Activated CD8-positive, alpha-beta memory T cell treated with anti-CD3 and anti-CD28 coated beads, Interleukin-2, amount 10 ng/mL, durations not matched to agents 7 days and 5 days (primary cell): ENCODE data around the gene LZIC. TPM values are rescaled to one million over a fixed set of nuclear protein-coding genes. Genes with fewer than 3 reads are reported as not detected.

Experiments used
- ATAC-seq: fragments of 150-1000 bp; cut with Tn5 transposase; one replicate; pipeline ENCODE4 v1.10.0; 2021; ENCODE audit warnings: moderate library complexity
- CTCF ChIA-PET: fragments of 350-600 bp; sonication (Branson Sonifier 250); formaldehyde crosslinking; loops from one replicate; lab custom pipeline; 2021; ENCODE audit warnings: antibody characterized with exemption; lab: Charles Lee
- DNase-seq: peaks from one replicate; pipeline ENCODE4 v3.0.0-alpha.2; 2020
- H3K27ac Mint-ChIP-seq: one replicate; pipeline ENCODE4 v1.8.0; 2021; ENCODE audit warnings: mild to moderate bottlenecking, mixed read lengths
- H3K27me3 Mint-ChIP-seq: one replicate; pipeline ENCODE4 v1.8.0; 2021; ENCODE audit warnings: mixed read lengths
- H3K36me3 Mint-ChIP-seq: one replicate; pipeline ENCODE4 v1.8.0; 2021; ENCODE audit warnings: mild to moderate bottlenecking, mixed read lengths
- H3K4me1 Mint-ChIP-seq: one replicate; pipeline ENCODE4 v1.8.0; 2021; ENCODE audit warnings: mixed read lengths
- H3K4me3 Mint-ChIP-seq: one replicate; pipeline ENCODE4 v1.8.0; 2021; ENCODE audit warnings: mild to moderate bottlenecking, moderate library complexity, mixed read lengths
- H3K9me3 Mint-ChIP-seq: one replicate; pipeline ENCODE4 v1.8.0; 2022; ENCODE audit warnings: low read depth, mixed read lengths
- total RNA-seq, 2 experiments: library from RNA; stranded (reverse); gene quantifications; one replicate each; pipeline ENCODE4 v1.2.3, GENCODE V29; 2021

Gene LZIC
- total RNA-seq, 2 experiments from 2014 or later = 25.0 to 27.7 TPM

- no peak overlapping the region for H3K4me3 Mint-ChIP-seq
- H3K27ac Mint-ChIP-seq = no peak overlapping the region
- no peaks in the 10 kb centered on the region for H3K36me3 Mint-ChIP-seq
- CTCF ChIA-PET = interaction anchor here (0.9 to 1.8 kb wide), 3 partner anchors 12 to 304 kb away, joined by 3 to 5 read pairs (median 3); partner anchors contain the start of gene KIF1B
- no peaks in the 10 kb centered on the region for H3K9me3 Mint-ChIP-seq
- DNase-seq (no peak), ATAC-seq (no peak)
- H3K4me1 Mint-ChIP-seq = peaks cover 49% of the 10 kb centered on the region
- peaks cover 5% of the 10 kb centered on the region for H3K27me3 Mint-ChIP-seq
Observed at GRCh38 chr1:9906466-9906865, 36.7 kb downstream of the LZIC start.

GRCh38 chr1:9905010-9905409 is 38.2 kb downstream of the LZIC start:
- Mint-ChIP-seq H3K36me3 (no peaks in the 10 kb centered on the region), H3K4me1 (peaks cover 43% of the 10 kb centered on the region), H3K27me3 (peaks cover 5% of the 10 kb centered on the region), H3K4me3 (no peak overlapping the region), H3K9me3 (no peaks in the 10 kb centered on the region), H3K27ac (no peak overlapping the region)
- no peak for ATAC-seq
- CTCF ChIA-PET = interaction anchor here (0.9 to 1.6 kb wide), 3 partner anchors 8 to 119 kb away, joined by 3 read pairs; no protein-coding TSS in a partner anchor
- no peak for DNase-seq

GRCh38 chr1:9904596-9904995 is 38.6 kb downstream of the LZIC start:
- Mint-ChIP-seq H3K27me3 (peaks cover 5% of the 10 kb centered on the region), H3K9me3 (no peaks in the 10 kb centered on the region), H3K4me1 (peaks cover 43% of the 10 kb centered on the region), H3K27ac (no peak overlapping the region), H3K36me3 (no peaks in the 10 kb centered on the region), H3K4me3 (no peak overlapping the region)
- ATAC-seq = no peak
- CTCF ChIA-PET = interaction anchor here (0.9 to 1.6 kb wide), 3 partner anchors 9 to 119 kb away, joined by 3 read pairs; no protein-coding TSS in a partner anchor
- DNase-seq = no peak

- Mint-ChIP-seq H3K36me3 (no peaks in the 10 kb centered on the region), H3K27me3 (peaks cover 5% of the 10 kb centered on the region), H3K4me3 (no peak overlapping the region), H3K4me1 (peaks cover 37% of the 10 kb centered on the region), H3K27ac (peak overlapping the region; percentile 26), H3K9me3 (no peaks in the 10 kb centered on the region)
- DNase-seq = no peak
- peak; percentile 63 for ATAC-seq
- CTCF ChIA-PET = interaction anchor here (0.8 to 1.6 kb wide), 3 partner anchors 22 to 118 kb away, joined by 3 read pairs; no protein-coding TSS in a partner anchor
Observed at GRCh38 chr1:9903801-9904527, 39.2 kb downstream of the LZIC start.

GRCh38 chr1:9902060-9902452 is 41.1 kb downstream of the LZIC start:
- Mint-ChIP-seq H3K27ac (no peak overlapping the region), H3K9me3 (no peaks in the 10 kb centered on the region), H3K36me3 (no peaks in the 10 kb centered on the region), H3K27me3 (no peaks in the 10 kb centered on the region), H3K4me1 (peaks cover 25% of the 10 kb centered on the region), H3K4me3 (no peak overlapping the region)
- no peak for ATAC-seq
- DNase-seq = no peak
- CTCF ChIA-PET = interaction anchor here (1.0 kb wide), 1 partner anchor 41 kb away, joined by 4 read pairs; no protein-coding TSS in a partner anchor

- no peaks in the 10 kb centered on the region for H3K36me3 Mint-ChIP-seq
- no peak overlapping the region for H3K4me3 Mint-ChIP-seq
- DNase-seq (no peak), ATAC-seq (no peak)
- H3K9me3 Mint-ChIP-seq = no peaks in the 10 kb centered on the region
- CTCF ChIA-PET = interaction anchor here (1.0 kb wide), 1 partner anchor 41 kb away, joined by 4 read pairs; no protein-coding TSS in a partner anchor
- peaks cover 25% of the 10 kb centered on the region for H3K4me1 Mint-ChIP-seq
- no peak overlapping the region for H3K27ac Mint-ChIP-seq
- H3K27me3 Mint-ChIP-seq = no peaks in the 10 kb centered on the region
Observed at GRCh38 chr1:9901148-9902059, 41.8 kb downstream of the LZIC start.

- Mint-ChIP-seq H3K4me1 (peaks cover 20% of the 10 kb centered on the region), H3K4me3 (no peak overlapping the region), H3K27ac (no peak overlapping the region), H3K27me3 (no peaks in the 10 kb centered on the region), H3K9me3 (no peaks in the 10 kb centered on the region), H3K36me3 (no peaks in the 10 kb centered on the region)
- no peak for ATAC-seq
- CTCF ChIA-PET = interaction anchor here (0.6 kb wide), 2 partner anchors 39 to 115 kb away, joined by 3 read pairs; no protein-coding TSS in a partner anchor
- no peak for DNase-seq
Observed at GRCh38 chr1:9900142-9901043, 42.8 kb downstream of the LZIC start.

GRCh38 chr1:9894115-9894514 is 49.1 kb downstream of the LZIC start:
- CTCF ChIA-PET = no interaction called here
- no peaks in the 10 kb centered on the region for H3K36me3 Mint-ChIP-seq
- H3K27ac Mint-ChIP-seq = no peak overlapping the region
- no peak overlapping the region for H3K4me3 Mint-ChIP-seq
- no peaks in the 10 kb centered on the region for H3K27me3 Mint-ChIP-seq
- no peaks in the 10 kb centered on the region for H3K9me3 Mint-ChIP-seq
- peaks cover 15% of the 10 kb centered on the region for H3K4me1 Mint-ChIP-seq
- ATAC-seq (no peak), DNase-seq (no peak)

- Mint-ChIP-seq H3K27me3 (no peaks in the 10 kb centered on the region), H3K4me3 (no peak overlapping the region), H3K27ac (no peak overlapping the region), H3K9me3 (no peaks in the 10 kb centered on the region), H3K36me3 (no peaks in the 10 kb centered on the region), H3K4me1 (peaks cover 15% of the 10 kb centered on the region)
- CTCF ChIA-PET = interaction anchor here (0.8 to 1.7 kb wide), 3 partner anchors 11 to 25 kb away, joined by 3 to 6 read pairs (median 3); no protein-coding TSS in a partner anchor
- no peak for DNase-seq
- no peak for ATAC-seq
Observed at GRCh38 chr1:9892563-9893528, 50.3 kb downstream of the LZIC start.

GRCh38 chr1:9891207-9891606 is 52.0 kb downstream of the LZIC start:
- CTCF ChIA-PET = interaction anchor here (0.6 to 4.1 kb wide), 5 partner anchors 18 to 221 kb away, joined by 3 to 15 read pairs (median 3); no protein-coding TSS in a partner anchor
- no peak for DNase-seq
- ATAC-seq = no peak
- no peaks in the 10 kb centered on the region for H3K27me3 Mint-ChIP-seq
- no peak overlapping the region for H3K27ac Mint-ChIP-seq
- no peak overlapping the region for H3K4me3 Mint-ChIP-seq
- no peaks in the 10 kb centered on the region for H3K9me3 Mint-ChIP-seq
- peaks cover 15% of the 10 kb centered on the region for H3K4me1 Mint-ChIP-seq
- H3K36me3 Mint-ChIP-seq = no peaks in the 10 kb centered on the region

GRCh38 chr1:9890224-9890731 is 52.9 kb downstream of the LZIC start:
- Mint-ChIP-seq H3K4me1 (peaks cover 15% of the 10 kb centered on the region), H3K27ac (no peak overlapping the region), H3K27me3 (no peaks in the 10 kb centered on the region)

More at GRCh38 chr1:9890224-9890731, 52.9 kb downstream of the LZIC start:
- no peaks in the 10 kb centered on the region for H3K9me3 Mint-ChIP-seq
- no peak for ATAC-seq
- DNase-seq = no peak
- H3K36me3 Mint-ChIP-seq = no peaks in the 10 kb centered on the region
- CTCF ChIA-PET = interaction anchor here (0.6 to 4.1 kb wide), 7 partner anchors 17 to 677 kb away, joined by 3 to 15 read pairs (median 3); no protein-coding TSS in a partner anchor
- no peak overlapping the region for H3K4me3 Mint-ChIP-seq
